Ovary (tissue), 3 donors: ENCODE results near the gene CSNK1G2.

Experiments used
- POLR2A ChIP-seq: fragments of 450-650 bp; IDR thresholded peaks from one replicate; pipeline ENCODE4 v1.6.1; 2017; ENCODE audit warnings: antibody characterized with exemption, mild to moderate bottlenecking, moderate library complexity
- TF ChIP-seq, protein P1 (sequence below), 3 donors: fragments of 450-650 bp in 2 of 3; fragments of 200-600 bp in 1 of 3; IDR thresholded peaks; one replicate each; pipeline versions ENCODE4 v1.5.1 to v1.8.0; 2016 to 2022; ENCODE audit warnings: antibody characterized with exemption in 3 of 3, mild to moderate bottlenecking in 1 of 3
- donor health status: DM: no; HTN: no; CAD: no.

DNA sequence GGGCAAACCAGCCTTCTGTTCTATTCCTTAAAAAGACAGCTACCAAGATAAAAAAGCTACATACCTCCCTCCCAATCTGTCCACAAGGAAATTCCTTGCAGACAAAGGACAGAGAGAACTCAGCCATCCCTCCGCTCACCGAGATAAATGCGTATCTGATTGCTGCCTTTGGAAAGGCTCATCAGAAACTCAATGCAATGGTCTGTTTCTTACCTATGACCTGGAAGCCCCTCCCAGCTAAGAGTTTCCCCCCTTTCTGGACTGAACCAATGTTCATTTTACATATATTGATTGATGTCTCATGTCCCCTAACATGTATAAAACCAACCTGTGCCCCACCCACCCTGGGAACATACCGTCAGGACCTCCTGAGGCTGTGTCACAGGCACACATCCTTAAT, 62.9 kb downstream of the CSNK1G2 start:
- TF ChIP-seq, protein P1, sequence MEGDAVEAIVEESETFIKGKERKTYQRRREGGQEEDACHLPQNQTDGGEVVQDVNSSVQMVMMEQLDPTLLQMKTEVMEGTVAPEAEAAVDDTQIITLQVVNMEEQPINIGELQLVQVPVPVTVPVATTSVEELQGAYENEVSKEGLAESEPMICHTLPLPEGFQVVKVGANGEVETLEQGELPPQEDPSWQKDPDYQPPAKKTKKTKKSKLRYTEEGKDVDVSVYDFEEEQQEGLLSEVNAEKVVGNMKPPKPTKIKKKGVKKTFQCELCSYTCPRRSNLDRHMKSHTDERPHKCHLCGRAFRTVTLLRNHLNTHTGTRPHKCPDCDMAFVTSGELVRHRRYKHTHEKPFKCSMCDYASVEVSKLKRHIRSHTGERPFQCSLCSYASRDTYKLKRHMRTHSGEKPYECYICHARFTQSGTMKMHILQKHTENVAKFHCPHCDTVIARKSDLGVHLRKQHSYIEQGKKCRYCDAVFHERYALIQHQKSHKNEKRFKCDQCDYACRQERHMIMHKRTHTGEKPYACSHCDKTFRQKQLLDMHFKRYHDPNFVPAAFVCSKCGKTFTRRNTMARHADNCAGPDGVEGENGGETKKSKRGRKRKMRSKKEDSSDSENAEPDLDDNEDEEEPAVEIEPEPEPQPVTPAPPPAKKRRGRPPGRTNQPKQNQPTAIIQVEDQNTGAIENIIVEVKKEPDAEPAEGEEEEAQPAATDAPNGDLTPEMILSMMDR (IDR thresholded peaks at IDR 0.05) = no peak
- TF ChIP-seq POLR2A = no peak
